HUES64 (cell line): ENCODE results near the gene NUP93.

Experiments
- H3K27ac ChIP-seq: 2 replicates; pipeline ENCODE4 v1.7.0; 2013; ENCODE audit warnings: low read depth, low read length, inconsistent platforms
- H3K27me3 ChIP-seq: 2 replicates; pipeline ENCODE4 v1.6.1; 2013; ENCODE audit warnings: mild to moderate bottlenecking, low read length; ENCODE audit not compliant: insufficient read depth
- H3K36me3 ChIP-seq: 2 replicates; pipeline ENCODE4 v1.6.1; 2013; ENCODE audit warnings: mild to moderate bottlenecking, low read length; ENCODE audit not compliant: insufficient read depth
- H3K4me1 ChIP-seq: 2 replicates; pipeline ENCODE4 v1.6.1; 2013; ENCODE audit warnings: mild to moderate bottlenecking, low read length, moderate library complexity; ENCODE audit not compliant: insufficient read depth
- H3K4me3 ChIP-seq: 2 replicates; pipeline ENCODE4 v1.5.1; 2013; ENCODE audit warnings: mild to moderate bottlenecking, low read length, moderate library complexity
- H3K9ac ChIP-seq: 2 replicates; pipeline ENCODE4 v1.6.1; 2013; ENCODE audit warnings: mild to moderate bottlenecking, low read depth, low read length
- H3K9me3 ChIP-seq: 2 replicates; pipeline ENCODE4 v1.6.1; 2013; ENCODE audit warnings: low read depth, low read length; ENCODE audit not compliant: insufficient read depth
- WGBS: fragments of 150-250, 120-280 bp; methylation state at CpG from one replicate; pipeline ENCODE4 v1.1.7; 2013; ENCODE audit warnings: missing lambda C conversion rate; 5-methylcytosine and 5-hydroxymethylcytosine counted together

Gene NUP93

DNA sequence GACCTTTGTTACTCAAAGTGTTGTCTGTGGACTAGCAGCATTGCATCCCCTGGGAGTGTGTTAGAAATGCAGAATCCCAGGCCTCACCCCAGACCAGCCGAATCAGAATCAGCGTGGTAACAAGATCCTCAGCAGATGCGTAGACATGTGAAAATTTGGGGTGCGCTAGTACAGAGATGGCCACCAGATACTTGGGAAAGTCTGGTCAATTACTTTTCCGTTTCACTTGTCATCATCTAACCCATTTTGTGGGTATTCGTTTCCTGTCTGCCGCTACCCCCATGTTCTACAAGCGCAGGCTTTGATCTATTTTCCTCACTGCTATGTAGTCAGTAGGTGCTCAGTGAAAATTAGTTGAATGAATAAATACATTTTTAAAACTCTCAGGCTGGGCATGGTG is 168.9 kb downstream of the NUP93 start:
- no peak overlapping the region for H3K4me3 ChIP-seq
- H3K4me1 ChIP-seq, result no peaks in the 10 kb centered on the region
- 96% methylated on average over 6 of the region's 8 CpGs for WGBS
- no peaks in the 10 kb centered on the region for H3K27me3 ChIP-seq
- H3K36me3 ChIP-seq, result no peaks in the 10 kb centered on the region
- no peak overlapping the region for H3K9ac ChIP-seq
- no peaks in the 10 kb centered on the region for H3K9me3 ChIP-seq
- H3K27ac ChIP-seq, result no peak overlapping the region
